Measurements from ENCODE around the gene SEC22B. TPM values are rescaled to one million over a fixed set of nuclear protein-coding genes. Genes with fewer than 3 reads are reported as not detected.
A peak's percentile ranks its signal among the peaks of the same experiment; 100 is the strongest.
"Not testable (repeated sequence)": the region's sequence is repeated elsewhere in the genome, so short reads cannot be mapped to it uniquely, and the experiment has no call there.

The SEC22B gene
- total RNA-seq, 1 donor from 2014 or later = 15.7 TPM

GRCh38 chr1:120116094-120116493 lies 60.2 kb downstream of the SEC22B start:
- DNase-seq (ENCODE audit: low read depth in 2 of 2) = peak in 1 of 2 donors; percentile 4

DNA sequence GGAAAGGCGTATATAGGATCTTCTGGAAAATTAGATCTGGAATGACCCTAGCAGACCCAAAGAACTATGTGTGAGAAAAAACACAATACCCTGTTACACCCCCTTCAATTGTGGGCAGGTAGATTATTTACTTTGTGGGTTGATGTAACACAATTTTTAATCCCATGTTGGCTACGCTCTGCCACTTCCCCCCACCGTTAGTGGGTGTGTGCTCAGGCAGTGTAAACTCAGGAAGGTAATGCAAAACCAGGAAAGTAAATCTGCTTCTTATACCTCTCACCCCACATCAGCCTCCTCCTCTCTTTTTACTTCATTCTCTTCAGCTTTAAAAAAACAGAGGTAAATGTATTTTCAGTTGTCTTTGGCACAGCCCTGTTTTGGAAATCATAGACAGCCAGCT lies 63.2 kb downstream of the SEC22B start:
- not testable (repeated sequence) for DNase-seq (ENCODE audit: low read depth in 2 of 2)

DNA sequence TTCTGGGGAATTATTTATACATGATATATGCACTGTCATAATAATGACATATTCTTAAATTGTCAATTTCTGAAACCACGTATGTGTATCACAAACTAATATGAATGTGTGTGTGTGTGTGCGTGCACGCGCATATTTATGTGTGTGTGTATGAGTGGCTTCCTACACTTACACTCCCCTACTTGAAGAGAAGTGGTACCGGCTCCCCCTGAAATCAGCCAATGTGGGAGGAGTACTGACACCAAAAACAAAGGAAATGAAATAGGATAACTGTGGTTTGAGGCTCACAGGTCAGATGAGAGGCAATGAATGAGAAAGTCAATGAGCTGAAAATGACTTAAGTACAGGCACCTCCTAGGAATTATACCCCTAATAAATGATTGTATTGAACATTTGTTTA lies 64.1 kb downstream of the SEC22B start:
- DNase-seq (ENCODE audit: low read depth in 2 of 2) = not testable (repeated sequence)

- DNase-seq (ENCODE audit: low read depth in 2 of 2) = not testable (repeated sequence)
These were observed 64.5 kb downstream of the SEC22B start for GRCh38 chr1:120111771-120112170.

- DNase-seq (ENCODE audit: low read depth in 2 of 2) = not testable (repeated sequence)
These were observed 65.3 kb downstream of the SEC22B start for GRCh38 chr1:120111008-120111407.

DNA sequence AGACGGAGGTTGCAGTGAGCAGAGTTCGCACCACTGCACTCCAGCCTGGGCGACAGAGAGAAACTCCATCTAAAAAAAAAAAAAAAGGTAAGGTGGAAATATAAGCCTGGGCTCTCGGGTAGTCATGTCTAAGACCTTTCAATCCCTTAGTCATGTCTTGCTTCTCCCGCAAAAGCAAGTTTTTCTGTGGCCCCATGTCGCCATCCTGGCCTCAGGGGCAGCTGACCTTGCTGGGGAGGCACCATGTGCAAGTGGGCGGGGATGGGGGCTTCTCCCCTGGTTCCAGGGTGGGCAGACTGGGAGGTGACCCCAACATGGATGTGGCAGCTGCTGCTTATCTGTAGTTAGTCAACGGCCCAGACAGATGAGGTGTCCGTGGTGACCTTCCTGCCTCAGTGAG lies 66.7 kb downstream of the SEC22B start:
- not testable (repeated sequence) for DNase-seq (ENCODE audit: low read depth in 2 of 2)

GRCh38 chr1:120109180-120109579 lies 67.1 kb downstream of the SEC22B start:
- DNase-seq (ENCODE audit: low read depth in 2 of 2) = not testable (repeated sequence)

DNA sequence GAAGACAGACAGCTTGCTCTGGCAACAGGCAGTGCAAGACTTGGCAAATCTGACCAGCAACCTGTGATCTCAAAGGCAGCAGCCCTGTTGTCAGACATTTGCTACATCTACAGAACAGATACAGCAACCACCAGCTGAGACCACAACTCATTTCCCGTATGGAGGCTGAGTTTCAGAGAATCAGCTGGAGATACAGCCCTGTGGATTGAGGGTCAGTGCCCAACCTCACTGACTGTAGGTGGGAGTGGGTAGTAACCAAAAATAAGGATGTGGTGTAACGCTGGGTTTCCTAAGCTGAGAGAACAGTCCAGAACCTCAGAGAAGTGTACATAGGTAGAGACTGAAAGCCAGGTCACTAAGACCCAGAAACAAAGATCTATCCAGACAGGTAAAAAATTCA lies 71.0 kb downstream of the SEC22B start:
- not testable (repeated sequence) for DNase-seq (ENCODE audit: low read depth in 2 of 2)

DNA sequence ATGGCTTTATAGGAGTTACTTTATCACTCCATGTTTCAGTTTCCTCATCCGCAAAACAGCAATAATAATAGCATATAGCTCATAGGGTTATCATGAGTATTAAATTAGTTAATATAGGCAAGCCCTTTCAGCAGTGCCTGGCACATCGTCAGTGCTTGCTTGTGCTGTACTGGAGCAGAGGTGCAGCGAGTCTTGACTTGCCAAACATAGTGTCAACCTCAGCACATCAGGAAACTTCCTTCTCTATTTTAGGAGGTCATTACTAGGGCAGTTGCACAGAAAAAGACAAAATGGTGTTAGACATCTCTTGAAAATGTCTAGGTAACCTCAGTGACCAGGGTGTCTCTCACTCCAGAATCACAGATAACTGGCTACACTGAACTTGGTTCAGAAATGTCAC lies 72.6 kb downstream of the SEC22B start:
- not testable (repeated sequence) for DNase-seq (ENCODE audit: low read depth in 2 of 2)

DNA sequence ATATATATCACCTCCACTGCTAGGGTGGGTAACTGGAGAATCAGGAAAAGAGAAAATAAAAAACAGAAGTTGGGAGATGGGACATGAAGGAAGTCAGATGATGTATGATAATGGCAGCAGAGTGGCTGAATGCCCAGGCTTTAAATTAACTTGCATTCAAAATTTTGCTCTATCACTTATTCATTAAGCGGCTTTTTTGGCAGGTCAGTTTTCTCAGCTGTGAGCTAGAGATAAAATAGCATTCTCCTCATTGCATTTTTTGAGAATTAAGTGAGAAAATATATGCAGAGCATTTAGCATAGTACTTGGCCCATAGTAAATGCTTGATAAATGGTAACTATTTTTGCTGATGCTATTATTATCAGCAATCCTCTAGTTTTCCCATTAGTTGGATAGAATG lies 74.7 kb downstream of the SEC22B start:
- not testable (repeated sequence) for DNase-seq (ENCODE audit: low read depth in 2 of 2)

Other genes starting within 250 kb of the SEC22B start
- gene NOTCH2, start 106.9 kb downstream of the SEC22B start, total RNA-seq = 8.7 and 19.8 TPM in 2 replicates
- 2.6 and 3.2 TPM in 2 replicates for gene NBPF8, start 238.5 kb upstream of the SEC22B start, total RNA-seq